DMS79 (cell line): Measurements from ENCODE around the gene SLC35E3.
"Not testable (repeated sequence)": the region's sequence is repeated elsewhere in the genome, so short reads cannot be mapped to it uniquely, and the experiment has no call there.

Experiments
- DNase-seq: peaks from one replicate; lab custom pipeline; 2025; lab: John Stamatoyannopoulos, UW

SLC35E3 gene

DNA sequence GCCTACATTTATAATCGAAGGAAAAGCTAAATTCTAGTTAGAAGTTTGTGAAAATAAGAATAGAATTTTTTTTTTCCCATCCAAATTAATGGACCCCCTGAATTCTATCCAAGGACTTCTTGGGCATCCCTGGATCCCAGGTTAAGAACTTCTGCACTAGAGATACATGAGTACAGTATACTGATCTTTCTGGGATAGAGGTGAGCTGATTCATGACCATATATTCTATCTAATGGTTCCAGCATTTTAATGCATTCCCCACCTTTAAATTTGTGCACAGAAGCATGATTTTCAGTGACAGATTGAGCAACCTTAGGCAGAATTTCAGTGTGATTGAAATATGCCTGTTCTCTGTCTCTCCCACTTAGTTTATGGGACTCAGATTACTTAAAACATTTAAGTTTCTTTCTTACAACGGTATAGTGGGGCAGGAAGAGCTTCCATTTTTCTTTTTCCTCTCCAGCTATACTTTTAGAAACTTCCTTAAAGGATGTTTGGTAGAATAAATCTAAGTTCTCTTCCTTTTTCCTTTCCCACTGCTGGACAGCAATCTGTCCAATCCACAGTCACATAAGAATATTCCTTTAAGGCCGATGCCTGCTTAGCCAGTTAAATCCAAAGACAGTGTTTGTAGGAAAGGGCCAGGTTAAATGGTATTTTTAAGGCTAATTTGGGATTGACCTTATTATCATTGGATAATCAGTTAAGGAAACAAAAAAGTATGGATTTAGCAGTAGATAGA, 68.7 kb downstream of the SLC35E3 start:
- DNase-seq, result no peak

DNA sequence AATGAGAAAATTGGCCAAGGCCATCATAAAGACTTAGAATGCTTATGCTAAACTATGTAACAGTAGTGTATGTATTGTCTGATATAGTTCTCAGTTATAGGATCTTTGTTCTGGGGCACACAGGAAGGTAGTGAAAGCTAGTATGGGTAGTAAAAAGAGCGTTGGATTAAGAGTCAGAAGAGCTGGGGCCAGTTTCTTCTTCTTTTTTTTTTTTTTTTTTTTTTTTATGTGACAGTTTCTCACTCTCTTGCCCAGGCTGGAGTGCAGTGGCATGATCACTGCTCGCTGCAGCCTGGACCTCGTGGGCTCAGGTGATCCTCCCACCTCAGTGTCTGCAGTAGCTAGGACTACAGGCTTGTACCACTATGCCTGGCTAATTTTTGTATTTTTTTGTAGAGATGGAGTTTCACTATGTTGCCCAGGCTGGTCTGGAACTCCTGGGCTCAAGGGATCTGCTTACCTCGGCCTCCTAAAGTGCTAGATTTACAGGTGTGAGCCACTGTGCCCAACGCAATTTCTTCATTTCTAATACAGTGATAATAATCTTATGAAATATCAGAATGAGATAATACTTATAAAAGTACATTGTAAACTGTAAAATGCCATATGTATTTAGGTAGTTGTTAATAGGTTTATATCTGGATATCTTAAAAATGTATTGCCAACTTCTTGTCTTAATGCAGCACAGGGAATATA, 69.4 kb downstream of the SLC35E3 start:
- no peak for DNase-seq

DNA sequence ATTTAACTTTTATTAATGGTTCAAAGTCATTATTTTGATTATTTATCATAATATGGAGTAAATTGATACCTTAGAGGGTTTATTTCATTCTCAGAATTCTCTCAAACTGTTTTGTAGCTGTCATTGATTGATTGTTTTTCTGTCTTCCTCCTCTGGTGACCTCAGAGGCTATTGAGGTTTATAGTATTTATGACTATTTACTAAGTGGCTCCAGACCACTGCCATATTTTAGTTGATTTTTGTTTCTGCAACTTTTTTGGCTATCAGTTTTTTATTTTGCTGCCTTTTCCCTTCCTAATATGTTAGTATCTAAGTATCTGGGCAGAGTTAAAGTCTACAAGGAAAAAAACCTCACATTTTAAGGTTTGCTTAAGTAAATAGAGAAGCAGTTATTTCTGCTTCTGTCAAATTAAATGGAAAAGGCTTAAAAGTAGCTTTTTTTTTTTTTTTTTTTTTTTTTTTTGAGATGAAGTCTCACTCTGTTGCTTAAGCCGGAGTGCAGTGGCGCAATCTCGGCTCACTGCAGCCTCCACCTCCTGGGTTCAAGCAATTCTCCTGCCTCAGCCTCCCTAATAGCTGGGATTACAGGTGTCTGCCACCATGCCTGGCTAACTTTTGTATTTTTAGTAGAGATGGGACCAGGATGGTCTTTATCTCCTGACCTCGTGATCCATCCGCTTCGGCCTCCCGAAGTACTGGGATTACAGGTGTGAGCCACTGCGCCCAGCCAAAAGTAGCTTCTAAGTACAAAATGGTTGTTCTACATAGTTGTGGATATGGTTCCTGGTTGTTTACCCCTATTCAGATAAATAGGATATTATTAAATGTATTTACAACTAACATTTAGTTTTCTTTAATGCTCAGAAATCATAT, 70.2 kb downstream of the SLC35E3 start:
- no peak for DNase-seq

DNA sequence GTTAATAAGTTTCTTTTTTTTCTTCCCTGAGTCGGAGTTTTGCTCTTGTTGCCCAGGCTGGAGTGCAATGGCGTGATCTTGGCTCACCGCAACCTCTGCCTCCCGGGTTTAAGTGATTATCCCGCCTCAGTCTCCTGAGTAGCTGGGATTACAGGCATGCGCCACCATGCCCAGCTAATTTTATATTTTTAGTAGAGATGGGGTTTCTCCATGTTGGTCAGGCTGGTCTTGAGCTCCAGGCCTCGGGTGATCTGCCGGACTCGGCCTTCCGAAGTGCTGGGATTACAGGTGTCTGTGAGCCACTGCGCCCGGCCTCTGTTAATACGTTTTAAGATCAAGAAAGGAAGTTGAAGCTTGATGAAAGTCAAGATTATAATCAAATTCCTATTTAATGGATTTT, 73.5 kb downstream of the SLC35E3 start:
- DNase-seq, result not testable (repeated sequence)

DNA sequence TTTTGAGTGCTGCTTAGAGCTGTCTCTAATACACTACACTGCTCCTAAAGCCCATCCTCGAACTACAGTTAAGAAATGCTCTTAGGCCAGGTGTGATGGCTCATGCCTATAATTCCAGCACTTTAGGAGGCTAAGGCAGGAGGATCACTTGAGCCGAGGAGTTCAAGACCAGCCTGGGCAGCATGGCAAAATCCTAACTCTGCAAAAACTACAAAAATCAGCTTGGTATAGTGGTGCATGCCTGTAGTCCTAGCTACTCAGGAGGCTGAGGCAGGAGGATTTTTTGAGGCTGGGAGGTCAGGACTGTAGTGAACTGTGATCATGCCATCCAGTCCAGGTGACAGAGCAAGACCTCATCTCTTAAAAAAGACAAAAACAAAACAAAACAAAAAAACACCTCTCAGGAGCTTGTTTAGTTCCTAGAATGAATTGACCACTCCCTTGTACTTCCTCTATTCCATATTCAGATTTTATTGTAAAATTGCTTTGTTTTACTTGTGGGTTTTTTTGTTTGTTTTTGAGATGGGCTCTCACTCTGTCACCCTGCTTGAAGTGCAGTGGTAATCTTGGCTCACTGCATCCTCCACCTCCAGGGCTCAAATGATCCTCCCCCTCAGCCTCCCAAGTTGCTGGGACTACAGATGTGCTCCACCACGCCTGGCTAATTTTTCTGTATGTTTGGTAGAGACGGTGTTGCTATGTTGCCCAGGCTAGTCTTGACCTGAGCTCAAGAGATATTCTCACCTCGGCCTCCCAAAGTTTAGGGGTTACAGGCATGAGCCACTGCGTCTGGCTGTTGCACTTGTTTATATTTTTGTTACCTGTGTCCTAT, 75.6 kb downstream of the SLC35E3 start:
- DNase-seq, result no peak

DNA sequence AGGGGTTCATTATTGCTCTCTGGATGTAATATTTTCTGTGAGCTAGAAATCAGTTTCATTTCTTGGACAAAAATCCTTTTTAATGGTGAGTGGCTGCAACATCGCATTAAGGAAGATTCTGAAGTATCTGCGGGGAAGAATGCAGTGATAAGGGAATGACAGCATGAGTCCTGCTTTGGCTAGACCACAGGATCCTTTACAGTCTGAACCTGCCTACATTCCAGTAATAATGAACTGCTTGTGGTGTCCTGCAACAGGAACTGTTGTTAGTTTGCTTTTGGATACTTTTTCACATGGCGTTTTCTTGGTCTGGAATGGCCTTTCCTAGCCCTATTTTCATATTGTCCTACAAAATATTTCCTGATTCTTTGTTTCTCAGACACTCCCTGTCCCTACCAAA, 77.7 kb downstream of the SLC35E3 start:
- no peak for DNase-seq

DNA sequence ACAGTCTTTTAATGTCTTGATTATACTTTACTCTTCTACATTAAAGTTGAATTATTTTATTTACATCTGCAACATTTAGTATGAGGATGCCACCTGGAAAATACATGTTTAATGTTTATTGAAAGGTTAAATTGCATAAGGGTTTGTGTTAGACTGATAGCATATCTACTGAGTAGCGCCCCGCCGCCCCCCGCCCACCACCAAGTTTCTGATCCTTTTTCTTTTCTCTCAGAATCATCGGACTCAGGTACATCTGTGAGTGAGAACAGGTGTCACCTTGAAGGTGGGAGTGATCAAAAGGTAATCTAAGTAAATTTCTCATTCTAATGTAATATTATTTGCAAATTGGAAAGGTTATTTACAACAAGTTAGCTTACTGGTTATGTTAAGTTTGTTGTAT, 78.2 kb downstream of the SLC35E3 start:
- no peak for DNase-seq

DNA sequence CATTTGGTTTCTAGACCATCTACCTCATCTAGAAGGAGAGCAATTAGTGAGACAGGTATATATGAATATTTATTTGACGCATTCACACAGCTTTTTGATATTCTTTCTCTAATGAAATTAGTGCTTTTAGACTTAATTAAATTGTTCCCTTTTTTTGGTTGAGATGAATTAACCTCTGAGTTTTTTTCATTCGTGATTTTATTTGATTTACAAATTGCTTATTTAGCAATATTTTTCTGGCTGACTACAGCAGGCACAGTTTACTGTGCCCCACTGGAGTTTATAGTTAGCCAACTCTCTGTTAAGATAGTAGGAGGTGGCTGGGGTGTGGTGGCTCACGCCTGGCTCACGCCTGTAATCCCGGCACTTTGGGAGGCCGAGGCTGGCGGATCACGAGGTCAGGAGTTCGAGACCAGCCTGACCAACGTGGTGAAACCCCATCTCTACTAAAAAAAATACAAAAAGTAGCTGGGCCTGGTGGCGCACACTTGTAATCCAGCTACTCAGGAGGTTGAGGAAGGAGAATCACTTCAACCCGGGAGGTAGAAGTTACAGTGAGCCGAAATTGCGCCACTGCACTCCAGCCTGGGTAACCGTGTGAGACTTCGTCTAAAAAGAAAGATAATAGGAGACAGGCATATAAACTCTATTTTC, 78.7 kb downstream of the SLC35E3 start:
- no peak for DNase-seq

DNA sequence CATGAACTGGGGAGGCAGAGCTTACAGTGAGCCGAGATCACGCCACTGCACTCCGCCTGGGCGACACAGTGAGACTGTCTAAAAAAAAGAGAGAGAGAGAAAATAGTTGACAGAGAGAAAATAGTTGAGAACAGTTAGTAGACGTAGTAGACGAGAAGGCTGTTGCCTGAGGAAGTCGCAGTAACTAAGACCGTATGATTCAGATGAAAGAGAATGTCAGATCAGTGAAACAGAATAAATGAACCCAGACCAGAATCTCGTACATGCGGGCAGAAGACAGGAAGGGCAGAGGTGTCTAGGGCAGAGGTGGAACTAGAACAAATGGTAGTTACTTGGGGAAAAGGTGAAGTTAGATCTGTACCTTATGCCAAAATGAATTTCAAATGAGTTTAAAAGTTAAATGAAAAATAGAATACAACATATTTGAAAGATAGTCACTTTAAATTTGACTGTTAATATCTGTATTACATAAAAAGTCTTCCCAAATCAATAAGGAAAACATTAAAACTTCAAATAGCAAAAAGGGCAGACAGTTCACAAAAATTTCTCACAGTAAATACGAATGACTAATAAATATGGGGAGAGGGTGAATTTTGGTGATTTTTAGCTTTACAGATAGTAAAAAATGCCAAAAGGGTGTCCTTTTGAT, 79.7 kb downstream of the SLC35E3 start:
- DNase-seq, result no peak

DNA sequence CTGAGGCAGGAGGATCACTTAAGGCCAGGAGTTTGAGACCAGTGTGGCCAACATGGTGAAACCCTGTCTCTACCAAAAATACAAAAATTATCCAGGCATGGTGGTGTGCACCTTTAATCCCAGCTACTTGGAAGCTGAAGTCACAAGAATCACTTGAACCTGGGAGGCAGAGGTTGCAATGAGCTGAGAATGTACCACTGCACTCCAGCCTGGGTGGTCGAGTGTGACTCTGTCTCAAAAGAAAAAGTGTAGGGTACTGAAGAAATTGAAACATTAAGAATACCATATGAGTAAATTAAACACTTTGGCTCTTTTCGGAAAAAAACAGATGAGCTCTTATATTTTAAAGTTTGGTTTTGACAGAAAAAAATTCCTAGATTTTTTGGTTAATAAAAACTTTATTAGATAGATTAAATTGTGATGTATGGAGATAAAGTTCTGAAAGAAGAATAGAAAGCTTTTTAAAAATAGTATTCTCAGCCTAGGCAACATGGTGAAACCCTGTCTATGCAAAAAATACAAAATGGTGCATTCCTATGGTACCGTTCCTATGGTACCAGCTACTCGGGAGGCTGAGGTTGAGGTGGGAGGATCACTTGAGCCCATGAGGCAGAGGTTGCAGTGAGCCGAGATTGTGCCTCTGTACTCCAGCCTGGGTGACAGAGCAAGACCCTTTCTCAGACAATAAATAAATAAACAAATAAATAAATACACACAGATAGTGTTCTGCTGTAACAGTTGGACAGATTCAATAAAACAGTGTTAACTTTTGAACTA, 82.1 kb downstream of the SLC35E3 start:
- no peak for DNase-seq

DNA sequence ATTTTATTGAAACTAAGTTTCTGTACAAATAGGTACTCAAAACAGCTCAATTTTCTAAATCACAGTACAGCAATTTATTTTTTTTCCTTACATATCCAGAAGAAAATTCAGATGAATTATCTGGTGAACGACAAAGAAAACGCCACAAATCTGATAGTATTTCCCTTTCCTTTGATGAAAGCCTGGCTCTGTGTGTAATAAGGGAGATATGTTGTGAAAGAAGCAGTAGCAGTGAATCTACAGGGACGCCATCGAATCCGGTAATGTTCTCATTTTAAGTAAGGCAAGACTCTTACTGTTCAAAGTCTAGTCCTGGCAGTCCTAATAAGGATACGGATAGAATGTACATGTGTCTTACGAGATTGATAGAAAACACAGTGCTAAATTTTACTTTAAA, 82.7 kb downstream of the SLC35E3 start:
- no peak for DNase-seq
